Neural progenitor cell (in vitro differentiated cells): ENCODE data around the gene PSMD8. TPM values are rescaled to one million over a fixed set of nuclear protein-coding genes. Genes with fewer than 3 reads are reported as not detected.

Source experiments
- DNase-seq: peaks from one replicate; pipeline ENCODE4 v3.0.0-alpha.2; 2016; ENCODE audit warnings: low spot score
- H2AFZ ChIP-seq: fragments of 200-600 bp; sonication (generic); replicated peaks from 2 replicates; pipeline ENCODE4 v1.6.1; 2016; ENCODE audit warnings: antibody characterized with exemption
- H3F3A ChIP-seq: fragments of 200-600 bp; sonication (generic); 2 replicates; pipeline ENCODE4 v1.6.1; 2016; ENCODE audit warnings: antibody characterized with exemption, low read depth
- H3K27ac ChIP-seq: fragments of 200-600 bp; sonication (generic); 2 replicates; pipeline ENCODE4 v1.5.1; 2016; ENCODE audit warnings: mild to moderate bottlenecking
- H3K27me3 ChIP-seq: fragments of 200-600 bp; sonication (generic); 2 replicates; pipeline ENCODE4 v1.6.1; 2016; ENCODE audit warnings: mild to moderate bottlenecking, moderate library complexity
- H3K36me3 ChIP-seq: fragments of 200-600 bp; sonication (generic); 2 replicates; pipeline ENCODE4 v1.5.1; 2016
- H3K4me1 ChIP-seq: fragments of 200-600 bp; sonication (generic); 2 replicates; pipeline ENCODE4 v1.6.1; 2016; ENCODE audit warnings: mixed run types
- H3K4me2 ChIP-seq: fragments of 200-600 bp; sonication (generic); 2 replicates; pipeline ENCODE4 v1.6.1; 2016
- H3K4me3 ChIP-seq: fragments of 200-600 bp; sonication (generic); 2 replicates; pipeline ENCODE4 v1.5.1; 2016
- H3K79me2 ChIP-seq: fragments of 200-600 bp; sonication (generic); 2 replicates; pipeline ENCODE4 v1.6.1; 2016; ENCODE audit warnings: low read depth
- H3K9ac ChIP-seq: fragments of 200-600 bp; sonication (generic); 2 replicates; pipeline ENCODE4 v1.6.1; 2016
- H3K9me3 ChIP-seq: fragments of 200-600 bp; sonication (generic); 2 replicates; pipeline ENCODE4 v1.5.1; 2016; ENCODE audit warnings: low read depth
- H4K20me1 ChIP-seq: fragments of 200-600 bp; sonication (generic); 2 replicates; pipeline ENCODE4 v1.6.1; 2016; ENCODE audit warnings: low read depth
- H3K27ac Mint-ChIP-seq: 3 replicates; pipeline ENCODE4 v1.8.0; 2021; ENCODE audit warnings: mixed read lengths
- H3K27me3 Mint-ChIP-seq: 2 replicates; pipeline ENCODE4 v1.8.0; 2022; ENCODE audit warnings: low read depth, mild to moderate bottlenecking, inconsistent platforms, moderate library complexity, mixed read lengths; ENCODE audit not compliant: insufficient read depth
- H3K36me3 Mint-ChIP-seq: 3 replicates; pipeline ENCODE4 v1.8.0; 2021; ENCODE audit warnings: mixed read lengths
- H3K4me1 Mint-ChIP-seq: 3 replicates; pipeline ENCODE4 v1.8.0; 2021; ENCODE audit warnings: mixed read lengths
- H3K4me3 Mint-ChIP-seq: 3 replicates; pipeline ENCODE4 v1.8.0; 2021; ENCODE audit warnings: mild to moderate bottlenecking, moderate library complexity, mixed read lengths
- H3K9me3 Mint-ChIP-seq: 3 replicates; pipeline ENCODE4 v1.8.0; 2020; ENCODE audit warnings: mixed read lengths
- CTCF ChIP-seq: fragments of 200-600 bp; sonication (generic); IDR thresholded peaks from 2 replicates; pipeline ENCODE4 v1.5.1; 2017; ENCODE audit warnings: antibody characterized with exemption, mild to moderate bottlenecking
- EZH2 ChIP-seq: fragments of 200-600 bp; sonication (generic); IDR thresholded peaks from 2 replicates; pipeline ENCODE4 v1.6.1; 2017; ENCODE audit warnings: antibody characterized with exemption, mild to moderate bottlenecking, moderate library complexity
- EZH2phosphoT487 ChIP-seq: fragments of 200-600 bp; sonication (generic); IDR thresholded peaks from 2 replicates; pipeline ENCODE4 v1.6.1; 2017; ENCODE audit warnings: antibody characterized with exemption
- total RNA-seq: library from RNA; depleted of rRNA; stranded (reverse); fragments of >200 nt; gene quantifications from 2 replicates; pipeline ENCODE4 v1.2.3, GENCODE V29; 2015; ENCODE audit warnings: low replicate concordance

PSMD8 gene
- total RNA-seq, 1 donor from 2014 or later, result 119 TPM

DNA sequence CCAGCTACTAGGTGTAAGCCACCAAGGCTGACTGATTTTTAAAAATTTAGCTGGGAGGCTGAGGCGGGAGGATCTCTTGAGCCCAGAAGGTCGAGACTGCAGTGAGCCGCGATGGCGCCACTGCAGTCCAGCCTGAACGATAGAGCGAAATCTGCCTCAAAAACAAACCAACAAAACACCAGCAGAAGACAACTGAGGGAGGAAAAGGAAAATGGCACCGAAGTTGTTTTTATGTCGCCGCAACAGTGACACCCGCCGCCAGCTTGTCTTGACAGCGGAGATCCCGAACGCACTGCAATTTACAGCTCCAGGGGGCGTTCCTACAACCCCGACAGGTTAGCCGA, 28.2 kb downstream of the PSMD8 start:
- peaks cover 11% of the 10 kb centered on the region for H3K27me3 Mint-ChIP-seq
- TF ChIP-seq EZH2 (no peak), CTCF (no peak)
- DNase-seq, result no peak
- Histone ChIP-seq H3K4me2 (peak overlapping the region; percentile 63), H3K4me3 (peak overlapping the region; percentile 34), H3K4me1 (no peaks in the 10 kb centered on the region), H3K9ac (no peak overlapping the region), H3K9me3 (no peaks in the 10 kb centered on the region), H3K79me2 (no peaks in the 10 kb centered on the region), H3K27ac (no peak overlapping the region), H3K36me3 (no peaks in the 10 kb centered on the region), H4K20me1 (no peaks in the 10 kb centered on the region), H3K27me3 (peaks cover 44% of the 10 kb centered on the region), H3F3A (peaks cover 10% of the 10 kb centered on the region), H2AFZ (peak overlapping the region; percentile 52)
- peaks cover 3% of the 10 kb centered on the region for H3K36me3 Mint-ChIP-seq
- H3K4me1 Mint-ChIP-seq, result peaks cover 3% of the 10 kb centered on the region
- peak overlapping the region; percentile 89 for H3K4me3 Mint-ChIP-seq
- no peaks in the 10 kb centered on the region for H3K9me3 Mint-ChIP-seq
- no peak overlapping the region for H3K27ac Mint-ChIP-seq

- Histone ChIP-seq H2AFZ (peak within 1 kb of the TSS; percentile 99), H3K4me2 (peak within 1 kb of the TSS; percentile 93), H3F3A (peaks cover 10% of the 10 kb centered on the region), H4K20me1 (no peaks in the 10 kb centered on the region), H3K27ac (no peak within 1 kb of the TSS), H3K4me1 (no peaks in the 10 kb centered on the region), H3K27me3 (peaks cover 44% of the 10 kb centered on the region), H3K9ac (no peak within 1 kb of the TSS), H3K36me3 (no peaks in the 10 kb centered on the region), H3K79me2 (no peaks in the 10 kb centered on the region), H3K9me3 (no peaks in the 10 kb centered on the region), H3K4me3 (peak within 1 kb of the TSS; percentile 72)
- Mint-ChIP-seq H3K27ac (no peak within 1 kb of the TSS), H3K4me3 (peak within 1 kb of the TSS; percentile 89), H3K9me3 (no peaks in the 10 kb centered on the region), H3K27me3 (peaks cover 12% of the 10 kb centered on the region), H3K4me1 (peaks cover 3% of the 10 kb centered on the region), H3K36me3 (peaks cover 3% of the 10 kb centered on the region)
- no peak for TF ChIP-seq EZH2phosphoT487
- peak; percentile 92 for TF ChIP-seq CTCF
- peak; percentile 57 for TF ChIP-seq EZH2
- peak; percentile 99 for DNase-seq
Measured at GRCh38 chr19:38402967-38403674, 28.8 kb downstream of the PSMD8 start, which contains the start of gene FAM98C. FAM98C (plus strand) TSS chr19:38403093; CDS start chr19:38403154, 61 bp downstream.

- TF ChIP-seq EZH2phosphoT487 (no peak), CTCF (no peak), EZH2 (no peak)
- DNase-seq, result no peak
- Histone ChIP-seq H3K27ac (no peak overlapping the region), H4K20me1 (no peaks in the 10 kb centered on the region), H3K4me3 (no peak overlapping the region), H3K36me3 (no peaks in the 10 kb centered on the region), H2AFZ (no peak overlapping the region), H3F3A (peaks cover 10% of the 10 kb centered on the region), H3K9me3 (no peaks in the 10 kb centered on the region), H3K4me2 (no peak overlapping the region), H3K27me3 (peaks cover 30% of the 10 kb centered on the region), H3K79me2 (no peaks in the 10 kb centered on the region), H3K9ac (no peak overlapping the region), H3K4me1 (no peaks in the 10 kb centered on the region)
- Mint-ChIP-seq H3K4me1 (peaks cover 3% of the 10 kb centered on the region), H3K36me3 (peaks cover 3% of the 10 kb centered on the region), H3K4me3 (peak overlapping the region; percentile 71), H3K27me3 (peaks cover 11% of the 10 kb centered on the region), H3K9me3 (no peaks in the 10 kb centered on the region), H3K27ac (no peak overlapping the region)
Measured at GRCh38 chr19:38404858-38405257, 30.5 kb downstream of the PSMD8 start.
